Peyer's patch (tissue), 4 donors: ENCODE results near the gene NNMT. TPM values are rescaled to one million over a fixed set of nuclear protein-coding genes. Genes with fewer than 3 reads are reported as not detected.

Experiments used
- DNase-seq, 3 donors: peaks; one replicate each; pipeline ENCODE4 v3.0.0-alpha.2; 2017 to 2019
- H3K27ac ChIP-seq, 4 donors: fragments of 200-600 bp; sonication (generic); one replicate each; pipeline ENCODE4 v1.5.1; 2016 to 2019
- H3K27me3 ChIP-seq, 2 donors: fragments of 200-600 bp; sonication (generic); one replicate each; pipeline ENCODE4 v1.5.1; 2019
- H3K36me3 ChIP-seq, 3 donors: fragments of 200-600 bp; sonication (generic); one replicate each; pipeline ENCODE4 v1.5.1; 2016 to 2019
- H3K4me1 ChIP-seq, 4 donors: fragments of 200-600 bp; sonication (generic); one replicate each; pipeline ENCODE4 v1.5.1; 2016 to 2019
- H3K4me3 ChIP-seq, 4 donors: fragments of 200-600 bp; sonication (generic); 1 replicate in 3 of 4; 2 replicates in 1 of 4; pipeline ENCODE4 v1.5.1; 2016 to 2019; ENCODE audit warnings: mild to moderate bottlenecking in 1 of 4
- H3K9me3 ChIP-seq, 4 donors: fragments of 200-600 bp; sonication (generic); one replicate each; pipeline ENCODE4 v1.5.1; 2016 to 2019; ENCODE audit warnings: mild to moderate bottlenecking in 1 of 4
- POLR2A ChIP-seq, 2 donors: fragments of 450-650 bp; IDR thresholded peaks; one replicate each; pipeline ENCODE4 v1.5.1; 2017; ENCODE audit warnings: antibody characterized with exemption in 2 of 2, mild to moderate bottlenecking in 2 of 2, moderate library complexity in 2 of 2
- total RNA-seq, 4 donors: library from RNA; depleted of rRNA; stranded (reverse); fragments of >200 nt; gene quantifications; one replicate each; pipeline ENCODE4 v1.1.0, GENCODE V29; 2016
- TF ChIP-seq, protein P1 (sequence below), 6 experiments: fragments of 450-650 bp in 4 of 6; fragments of 200-600 bp in 2 of 6; sonication (generic) in 1 of 6; IDR thresholded peaks; one replicate each; pipeline ENCODE4 v1.5.1; 2017 to 2019; ENCODE audit warnings: antibody characterized with exemption in 6 of 6, mild to moderate bottlenecking in 3 of 6, moderate library complexity in 1 of 6

The NNMT gene
- total RNA-seq, 4 donors from 2014 or later: 43.6 to 413 (median 187) TPM

DNA sequence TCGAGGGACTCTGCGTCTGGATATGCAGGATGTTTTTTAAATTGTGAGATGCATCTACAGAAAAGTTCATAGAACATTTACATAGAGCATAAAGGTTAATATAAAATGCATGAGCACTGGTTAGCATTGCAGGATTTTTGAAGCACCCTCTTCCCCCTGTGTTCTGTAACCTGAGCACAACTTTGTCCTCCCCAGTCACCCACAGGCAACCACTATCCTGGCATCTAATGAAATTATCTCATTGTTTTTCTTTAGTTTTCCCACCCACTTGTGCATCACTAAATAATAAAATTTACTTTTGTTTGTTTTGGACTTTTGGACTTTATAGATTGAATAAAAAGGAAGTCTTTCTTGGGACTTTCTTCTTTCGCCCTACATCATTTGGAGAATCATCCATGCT is 10.0 kb upstream of the NNMT start:
- DNase-seq: no peak
- no peaks in the 10 kb centered on the region for H3K4me1 ChIP-seq
- H3K27me3 ChIP-seq: no peaks in the 10 kb centered on the region
- no peak overlapping the region for H3K4me3 ChIP-seq
- H3K9me3 ChIP-seq: no peaks in the 10 kb centered on the region
- TF ChIP-seq, protein P1, sequence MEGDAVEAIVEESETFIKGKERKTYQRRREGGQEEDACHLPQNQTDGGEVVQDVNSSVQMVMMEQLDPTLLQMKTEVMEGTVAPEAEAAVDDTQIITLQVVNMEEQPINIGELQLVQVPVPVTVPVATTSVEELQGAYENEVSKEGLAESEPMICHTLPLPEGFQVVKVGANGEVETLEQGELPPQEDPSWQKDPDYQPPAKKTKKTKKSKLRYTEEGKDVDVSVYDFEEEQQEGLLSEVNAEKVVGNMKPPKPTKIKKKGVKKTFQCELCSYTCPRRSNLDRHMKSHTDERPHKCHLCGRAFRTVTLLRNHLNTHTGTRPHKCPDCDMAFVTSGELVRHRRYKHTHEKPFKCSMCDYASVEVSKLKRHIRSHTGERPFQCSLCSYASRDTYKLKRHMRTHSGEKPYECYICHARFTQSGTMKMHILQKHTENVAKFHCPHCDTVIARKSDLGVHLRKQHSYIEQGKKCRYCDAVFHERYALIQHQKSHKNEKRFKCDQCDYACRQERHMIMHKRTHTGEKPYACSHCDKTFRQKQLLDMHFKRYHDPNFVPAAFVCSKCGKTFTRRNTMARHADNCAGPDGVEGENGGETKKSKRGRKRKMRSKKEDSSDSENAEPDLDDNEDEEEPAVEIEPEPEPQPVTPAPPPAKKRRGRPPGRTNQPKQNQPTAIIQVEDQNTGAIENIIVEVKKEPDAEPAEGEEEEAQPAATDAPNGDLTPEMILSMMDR (IDR thresholded peaks at IDR 0.05): no peak
- TF ChIP-seq POLR2A (IDR thresholded peaks at IDR 0.05): no peak
- H3K27ac ChIP-seq: no peak overlapping the region
- no peaks in the 10 kb centered on the region for H3K36me3 ChIP-seq

DNA sequence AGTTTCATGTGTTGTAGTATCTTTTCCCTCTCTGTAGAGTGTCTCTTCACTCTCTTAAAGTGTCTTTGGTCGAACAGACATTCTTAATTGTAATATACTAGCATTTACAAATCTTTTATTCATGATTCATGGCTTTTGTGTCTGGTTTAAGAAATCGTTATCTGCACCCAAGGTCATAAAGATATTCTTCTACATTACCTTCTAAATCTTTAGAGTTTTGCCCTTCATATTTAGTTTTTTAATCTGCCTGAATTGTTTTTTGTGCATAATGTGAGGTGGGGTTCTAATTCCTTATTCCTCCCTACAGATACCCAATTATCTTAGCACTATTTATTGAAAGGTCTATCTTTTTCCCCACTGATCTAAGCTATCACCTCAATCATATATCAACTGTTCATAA is 9.0 kb upstream of the NNMT start:
- DNase-seq: no peak
- TF ChIP-seq, protein P1 (IDR thresholded peaks at IDR 0.05): no peak
- no peak for TF ChIP-seq POLR2A (IDR thresholded peaks at IDR 0.05)
- H3K36me3 ChIP-seq: no peaks in the 10 kb centered on the region
- H3K4me3 ChIP-seq: no peak overlapping the region
- no peak overlapping the region for H3K27ac ChIP-seq
- H3K4me1 ChIP-seq: no peaks in the 10 kb centered on the region
- no peaks in the 10 kb centered on the region for H3K9me3 ChIP-seq
- H3K27me3 ChIP-seq: no peaks in the 10 kb centered on the region

DNA sequence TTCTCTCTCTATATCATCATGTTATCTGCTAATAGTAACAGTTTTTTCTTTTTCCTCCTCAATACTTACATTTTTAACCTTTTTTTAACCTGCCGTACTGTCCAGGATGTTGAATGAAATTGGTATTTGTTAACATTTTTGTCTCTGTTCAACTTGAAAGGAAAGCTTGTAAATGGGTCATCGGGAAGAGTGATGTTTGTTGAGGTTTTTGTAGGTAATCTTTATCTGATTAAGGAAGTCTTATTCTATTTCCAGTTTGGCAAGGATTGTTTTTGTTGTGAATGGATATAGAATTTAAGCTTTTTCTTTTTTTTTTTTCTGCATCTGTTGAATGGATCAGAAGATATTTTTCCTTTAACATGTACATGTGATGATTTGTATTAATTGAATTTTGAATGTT is 8.1 kb upstream of the NNMT start:
- no peaks in the 10 kb centered on the region for H3K9me3 ChIP-seq
- H3K36me3 ChIP-seq: no peaks in the 10 kb centered on the region
- no peak overlapping the region for H3K27ac ChIP-seq
- TF ChIP-seq, protein P1 (IDR thresholded peaks at IDR 0.05): no peak
- TF ChIP-seq POLR2A (IDR thresholded peaks at IDR 0.05): no peak
- no peak for DNase-seq
- H3K27me3 ChIP-seq: no peaks in the 10 kb centered on the region
- no peak overlapping the region for H3K4me3 ChIP-seq
- H3K4me1 ChIP-seq: no peaks in the 10 kb centered on the region

DNA sequence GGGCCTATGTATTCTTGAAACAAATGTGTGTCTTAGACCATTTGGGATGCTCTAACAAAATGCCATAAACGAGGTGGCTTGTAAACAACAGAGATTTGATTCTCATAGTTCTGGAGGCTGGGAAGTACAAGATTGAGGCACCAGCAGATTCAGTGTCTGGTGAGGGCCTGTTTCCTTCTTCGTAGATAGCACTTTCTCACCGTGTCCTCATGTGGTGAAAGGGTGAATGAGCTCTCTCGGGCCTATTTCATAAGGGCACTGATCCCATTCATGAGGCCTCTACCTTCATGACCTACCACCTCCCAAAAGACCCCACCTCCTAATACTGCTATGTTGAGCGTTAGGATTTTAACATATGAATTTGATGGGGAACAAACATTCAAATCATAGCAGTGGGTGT is 6.4 kb upstream of the NNMT start:
- Histone ChIP-seq H3K9me3 (no peaks in the 10 kb centered on the region), H3K4me3 (no peak overlapping the region), H3K4me1 (no peaks in the 10 kb centered on the region), H3K27me3 (no peaks in the 10 kb centered on the region), H3K27ac (no peak overlapping the region), H3K36me3 (no peaks in the 10 kb centered on the region)
- DNase-seq: no peak
- TF ChIP-seq, protein P1 (IDR thresholded peaks at IDR 0.05): no peak
- no peak for TF ChIP-seq POLR2A (IDR thresholded peaks at IDR 0.05)

DNA sequence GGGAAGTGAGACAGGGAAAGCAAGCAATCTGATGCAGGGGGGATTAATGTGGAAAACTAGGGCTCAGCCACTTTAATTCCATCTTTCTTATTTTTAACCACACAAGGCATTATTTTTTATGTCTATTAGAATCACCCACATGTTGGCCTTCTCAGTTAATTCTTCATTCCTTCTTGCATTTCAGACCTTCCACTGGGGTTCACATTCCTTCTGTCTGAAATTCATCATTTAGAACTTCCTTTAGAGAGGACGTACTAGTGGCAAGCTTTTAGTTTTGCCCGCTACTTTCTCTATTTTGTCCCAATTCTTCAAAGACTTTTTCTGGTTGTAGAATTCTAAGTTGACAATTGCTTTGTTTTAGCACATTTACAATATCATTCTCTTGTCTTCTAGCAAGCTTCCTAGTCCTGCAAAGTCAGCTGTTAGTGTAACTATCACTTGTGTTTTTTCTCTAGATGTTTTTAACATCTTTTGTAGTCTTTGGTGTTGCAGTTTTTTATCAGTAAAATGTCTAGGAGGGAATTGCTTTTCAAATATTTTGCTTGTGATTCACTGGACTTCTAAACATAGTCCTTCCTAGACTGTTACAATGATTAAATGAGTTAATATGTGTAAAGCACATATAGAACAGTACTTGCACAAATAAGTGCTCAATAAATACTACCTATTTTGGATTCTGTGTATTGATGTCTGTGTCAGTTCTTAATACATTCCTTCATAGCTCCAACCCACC is 5.5 kb upstream of the NNMT start:
- no peak for DNase-seq
- Histone ChIP-seq H3K27me3 (no peaks in the 10 kb centered on the region), H3K27ac (no peak overlapping the region), H3K36me3 (no peaks in the 10 kb centered on the region), H3K9me3 (no peaks in the 10 kb centered on the region), H3K4me3 (no peak overlapping the region), H3K4me1 (no peaks in the 10 kb centered on the region)
- TF ChIP-seq, protein P1 (IDR thresholded peaks at IDR 0.05): no peak
- no peak for TF ChIP-seq POLR2A (IDR thresholded peaks at IDR 0.05)
